ENCODE measurements around the gene CCDC170.
"Not testable (repeated sequence)": the region's sequence is repeated elsewhere in the genome, so short reads cannot be mapped to it uniquely, and the experiment has no call there.

Gene CCDC170

DNA sequence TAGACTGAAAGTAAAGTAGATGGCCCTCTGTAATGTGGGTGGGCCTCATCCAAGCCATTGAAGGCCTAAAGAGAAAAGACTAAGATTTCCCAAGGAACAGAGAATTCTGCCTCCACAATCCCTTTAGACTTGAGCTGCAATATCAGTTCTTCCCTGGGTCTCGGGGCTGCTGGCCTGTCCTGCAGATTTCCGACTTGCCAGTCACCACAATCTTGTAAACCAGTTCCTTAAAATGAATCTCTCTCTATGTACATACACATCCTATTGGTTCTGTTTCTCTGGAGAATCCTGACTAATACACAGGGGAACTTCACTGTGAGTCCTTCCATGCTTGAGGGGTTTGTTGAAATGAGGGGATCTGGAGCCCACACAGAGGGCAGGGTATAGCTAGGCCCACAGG, 12.9 kb downstream of the CCDC170 start:
- Mint-ChIP-seq H3K4me1 (ENCODE audit: low read depth) (no peaks in the 10 kb centered on the region), H3K36me3 (ENCODE audit: low read depth) (no peaks in the 10 kb centered on the region), H3K9me3 (no peaks in the 10 kb centered on the region), H3K27ac (no peak overlapping the region), H3K4me3 (no peak overlapping the region), H3K27me3 (peaks cover 3% of the 10 kb centered on the region)

DNA sequence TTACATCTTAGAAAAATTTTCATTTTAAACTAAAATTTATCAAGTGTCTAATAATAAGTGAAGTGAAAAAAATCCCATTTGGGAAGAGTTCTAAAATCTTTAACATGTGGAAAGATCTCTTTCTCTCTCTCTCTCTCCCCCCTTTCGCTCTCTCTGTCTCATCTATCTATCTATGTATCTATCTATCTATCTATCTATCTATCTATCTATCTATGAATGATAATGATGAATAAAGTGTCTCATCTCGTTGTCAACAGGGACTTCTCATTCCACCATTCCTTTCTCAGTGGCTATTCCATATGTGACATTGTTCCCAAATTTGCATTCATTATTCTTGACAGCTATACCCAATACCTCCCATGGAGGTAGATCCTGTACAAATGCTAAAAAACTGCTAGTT, 15.2 kb downstream of the CCDC170 start:
- Mint-ChIP-seq H3K4me1 (ENCODE audit: low read depth) (no peaks in the 10 kb centered on the region), H3K27ac (no peak overlapping the region), H3K4me3 (no peak overlapping the region), H3K9me3 (no peaks in the 10 kb centered on the region), H3K27me3 (no peaks in the 10 kb centered on the region), H3K36me3 (ENCODE audit: low read depth) (no peaks in the 10 kb centered on the region)

DNA sequence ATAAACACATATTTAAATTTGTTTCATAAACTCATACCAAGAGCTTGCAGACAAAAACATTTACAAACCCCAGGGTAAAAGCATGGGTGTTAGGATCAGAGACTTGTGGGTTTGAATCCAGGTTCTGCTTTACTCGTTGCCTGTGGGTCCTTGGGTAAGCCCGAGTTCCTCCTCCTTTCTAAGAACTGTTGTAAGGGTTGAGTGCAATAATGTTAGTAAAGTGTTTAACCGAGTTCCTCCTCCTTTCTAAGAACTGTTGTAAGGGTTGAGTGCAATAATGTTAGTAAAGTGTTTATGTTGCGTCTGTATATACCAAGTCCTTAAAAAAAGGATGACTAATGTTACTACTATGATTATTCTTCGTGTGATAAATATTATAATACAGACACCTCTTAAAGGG, 18.7 kb downstream of the CCDC170 start:
- Mint-ChIP-seq H3K9me3 (peaks cover 6% of the 10 kb centered on the region), H3K27ac (no peak overlapping the region), H3K4me1 (ENCODE audit: low read depth) (no peaks in the 10 kb centered on the region), H3K4me3 (no peak overlapping the region), H3K36me3 (ENCODE audit: low read depth) (no peaks in the 10 kb centered on the region), H3K27me3 (no peaks in the 10 kb centered on the region)

DNA sequence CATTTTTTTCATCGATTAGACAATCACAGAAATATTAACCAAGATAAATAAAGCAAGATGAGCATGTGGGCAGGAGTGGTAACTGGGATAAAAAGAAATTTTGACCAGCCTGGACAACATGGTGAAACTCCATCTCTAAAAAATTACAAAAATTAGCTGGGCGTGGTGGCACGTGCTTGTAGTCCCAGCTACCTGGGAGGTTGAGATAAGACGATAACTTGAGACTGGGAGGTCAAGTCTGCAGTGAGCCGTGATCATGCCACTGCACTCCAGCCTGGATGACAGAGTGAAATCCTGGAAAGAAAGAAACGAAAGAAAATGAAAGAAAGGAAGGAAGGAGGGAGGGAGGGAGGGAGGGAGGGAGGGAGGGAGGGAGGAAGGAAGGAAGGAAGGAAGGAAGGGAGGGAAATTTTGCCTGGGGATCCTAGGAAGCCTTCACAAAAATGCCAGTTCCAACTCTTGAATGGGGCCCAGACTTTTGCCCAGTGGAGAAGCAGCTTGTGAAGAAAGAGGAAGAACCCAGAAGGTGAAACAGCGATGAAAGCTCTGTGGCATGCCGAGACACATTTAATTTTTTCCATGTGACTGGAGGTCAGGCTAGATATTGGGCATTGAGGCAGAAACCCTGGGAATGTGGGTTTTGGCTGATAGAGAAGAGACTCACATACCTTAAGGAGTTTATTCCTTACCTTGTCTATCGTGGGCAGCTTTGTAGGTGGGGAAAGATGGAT, 20.3 kb downstream of the CCDC170 start:
- Mint-ChIP-seq H3K36me3 (ENCODE audit: low read depth) (no peaks in the 10 kb centered on the region), H3K27ac (no peak overlapping the region), H3K27me3 (no peaks in the 10 kb centered on the region), H3K4me3 (no peak overlapping the region), H3K9me3 (peaks cover 10% of the 10 kb centered on the region), H3K4me1 (ENCODE audit: low read depth) (no peaks in the 10 kb centered on the region)

DNA sequence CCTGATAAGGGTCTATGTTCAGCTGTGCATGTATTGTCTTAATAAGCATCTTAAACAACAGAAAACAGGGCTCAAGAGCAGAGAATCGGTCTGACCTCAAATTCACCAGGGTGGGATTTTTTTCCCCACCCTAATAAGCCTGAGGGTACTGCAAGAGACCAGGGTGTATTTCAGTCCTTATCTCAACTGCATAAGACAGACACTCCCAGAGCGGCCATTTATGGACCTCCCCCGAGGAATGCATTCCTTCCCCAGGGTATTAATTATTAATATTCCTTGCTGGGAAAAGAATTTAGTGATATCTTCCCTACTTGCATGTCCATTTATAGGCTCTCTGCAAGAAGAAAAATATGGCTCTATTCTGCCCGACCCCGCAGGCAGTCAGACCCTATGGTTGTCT, 25.2 kb downstream of the CCDC170 start:
- H3K4me3 Mint-ChIP-seq; H3K27me3 Mint-ChIP-seq; H3K27ac Mint-ChIP-seq; H3K4me1 Mint-ChIP-seq (ENCODE audit: low read depth); H3K36me3 Mint-ChIP-seq (ENCODE audit: low read depth): not testable (repeated sequence)
- peaks cover 25% of the 10 kb centered on the region for H3K9me3 Mint-ChIP-seq

DNA sequence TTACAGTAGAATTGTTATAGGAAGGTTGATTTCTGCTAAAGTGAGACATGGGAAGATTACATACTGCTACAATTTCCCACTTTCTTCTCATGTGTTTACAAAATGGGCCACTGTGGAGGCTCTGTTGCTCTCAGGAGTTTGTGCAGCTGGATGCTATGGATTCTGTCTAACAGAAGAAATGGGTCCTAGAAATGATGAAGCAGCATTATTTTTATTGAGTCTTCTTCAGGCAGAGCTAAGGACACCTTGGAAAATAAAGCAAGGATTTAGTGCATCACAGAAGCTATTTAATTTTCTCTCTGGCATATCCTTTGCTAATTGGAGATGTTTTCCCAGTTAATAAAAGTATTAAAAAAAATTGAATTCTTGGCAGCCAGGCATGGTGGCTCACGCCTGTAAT, 29.2 kb downstream of the CCDC170 start:
- Mint-ChIP-seq H3K36me3 (ENCODE audit: low read depth) (no peaks in the 10 kb centered on the region), H3K9me3 (peaks cover 25% of the 10 kb centered on the region), H3K27me3 (peaks cover 8% of the 10 kb centered on the region), H3K27ac (no peak overlapping the region), H3K4me3 (no peak overlapping the region), H3K4me1 (ENCODE audit: low read depth) (no peaks in the 10 kb centered on the region)

DNA sequence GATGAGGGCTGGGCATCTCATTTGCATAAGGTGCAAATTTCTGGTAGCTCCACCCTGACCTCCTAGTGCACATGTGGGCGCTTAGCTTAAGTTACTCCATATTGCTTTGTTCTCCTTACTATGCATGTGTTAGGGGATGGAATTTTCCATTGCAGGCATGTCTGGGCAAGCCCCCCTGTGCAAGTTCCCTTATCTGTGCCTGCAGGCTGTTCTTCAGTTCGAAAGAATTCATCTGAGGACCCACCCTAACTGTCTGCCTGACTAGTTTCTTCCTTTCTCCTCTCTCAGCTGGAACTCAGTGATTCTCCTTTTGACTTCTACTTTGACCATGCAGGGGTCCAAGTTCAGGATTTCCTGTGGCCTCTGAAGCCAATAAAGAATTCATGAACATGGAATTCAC, 30.2 kb downstream of the CCDC170 start:
- H3K4me3 Mint-ChIP-seq: no peak overlapping the region
- H3K27me3 Mint-ChIP-seq: peaks cover 8% of the 10 kb centered on the region
- peaks cover 23% of the 10 kb centered on the region for H3K9me3 Mint-ChIP-seq
- H3K27ac Mint-ChIP-seq: no peak overlapping the region
- H3K4me1 Mint-ChIP-seq (ENCODE audit: low read depth): no peaks in the 10 kb centered on the region
- H3K36me3 Mint-ChIP-seq (ENCODE audit: low read depth): no peaks in the 10 kb centered on the region

DNA sequence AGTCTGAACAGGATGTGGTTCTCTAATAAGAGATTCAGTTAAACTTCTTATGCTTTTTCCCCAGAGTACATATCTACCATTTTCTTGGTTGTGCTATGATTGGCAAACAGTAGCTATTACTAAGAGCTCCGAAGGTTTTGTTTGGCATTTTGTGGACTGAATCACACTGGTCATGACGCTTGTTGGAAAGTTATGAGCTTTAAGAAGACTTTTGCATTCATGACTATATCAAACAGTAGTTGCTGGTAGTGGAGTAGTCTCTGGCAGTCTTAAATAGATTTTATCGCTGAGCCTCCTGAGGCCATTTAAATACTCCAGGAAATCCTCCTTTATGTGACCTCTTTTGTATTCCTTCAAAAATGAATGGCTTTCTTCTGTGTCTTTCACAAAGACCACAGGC, 40.8 kb downstream of the CCDC170 start:
- H3K4me3 Mint-ChIP-seq: no peak overlapping the region

DNA sequence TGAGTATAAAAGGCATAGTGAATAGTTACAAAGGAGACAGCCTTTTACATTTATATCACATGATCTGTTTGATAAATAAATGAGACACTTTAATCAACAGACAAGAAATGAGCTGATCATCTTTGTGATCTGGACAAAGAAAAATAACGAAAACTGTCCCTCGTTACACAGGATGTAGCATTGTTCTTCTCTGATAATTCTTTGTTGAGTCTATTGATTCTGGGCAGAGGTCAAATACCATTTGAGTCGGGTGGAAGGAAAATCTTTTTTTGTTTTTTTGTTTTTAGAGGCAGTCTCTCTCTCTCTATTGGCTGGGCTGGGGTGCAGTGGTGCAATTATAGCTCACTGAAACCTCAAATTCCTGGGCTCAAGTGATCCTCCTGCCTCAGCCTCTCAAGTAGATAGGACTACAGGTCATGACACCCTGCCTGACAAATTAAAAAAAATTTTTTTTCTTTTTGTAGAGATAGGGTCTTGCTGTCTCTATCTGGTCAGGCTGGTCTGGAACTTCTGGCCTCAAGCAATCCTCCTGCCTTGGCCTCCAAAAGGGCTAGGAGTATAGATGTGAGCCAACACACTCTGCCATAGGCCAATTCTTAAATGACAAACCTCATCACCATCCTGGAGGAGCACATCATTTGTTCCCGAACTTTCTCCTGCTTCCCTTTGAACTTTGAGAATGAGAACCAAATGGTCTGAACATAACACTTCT, 41.8 kb downstream of the CCDC170 start:
- Mint-ChIP-seq H3K27me3 (peaks cover 7% of the 10 kb centered on the region), H3K27ac (no peak overlapping the region), H3K36me3 (ENCODE audit: low read depth) (no peaks in the 10 kb centered on the region), H3K4me3 (no peak overlapping the region), H3K9me3 (peaks cover 9% of the 10 kb centered on the region), H3K4me1 (ENCODE audit: low read depth) (no peaks in the 10 kb centered on the region)

More for the DNA sequence above, 40.8 kb downstream of the CCDC170 start:
- Mint-ChIP-seq H3K27ac (no peak overlapping the region), H3K36me3 (ENCODE audit: low read depth) (no peaks in the 10 kb centered on the region), H3K4me1 (ENCODE audit: low read depth) (no peaks in the 10 kb centered on the region), H3K9me3 (peaks cover 5% of the 10 kb centered on the region), H3K27me3 (peaks cover 7% of the 10 kb centered on the region)

DNA sequence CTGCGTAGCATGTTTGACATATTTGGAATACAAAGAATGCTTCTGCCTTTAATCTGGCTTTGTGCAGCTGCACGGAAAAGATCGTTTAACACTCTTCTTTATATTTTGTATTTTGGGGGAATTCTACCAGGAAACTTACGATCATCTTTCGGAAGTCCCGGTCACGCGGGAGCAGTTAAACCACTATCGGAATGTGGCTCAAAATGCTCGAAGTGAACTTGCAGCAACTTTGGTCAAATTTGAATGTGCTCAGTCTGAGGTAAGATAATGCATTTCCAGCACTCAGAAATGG, 42.3 kb downstream of the CCDC170 start:
- H3K27me3 Mint-ChIP-seq: peaks cover 7% of the 10 kb centered on the region
- no peak overlapping the region for H3K27ac Mint-ChIP-seq
- no peaks in the 10 kb centered on the region for H3K4me1 Mint-ChIP-seq (ENCODE audit: low read depth)
- no peak overlapping the region for H3K4me3 Mint-ChIP-seq
- no peaks in the 10 kb centered on the region for H3K36me3 Mint-ChIP-seq (ENCODE audit: low read depth)
- H3K9me3 Mint-ChIP-seq: peaks cover 14% of the 10 kb centered on the region

DNA sequence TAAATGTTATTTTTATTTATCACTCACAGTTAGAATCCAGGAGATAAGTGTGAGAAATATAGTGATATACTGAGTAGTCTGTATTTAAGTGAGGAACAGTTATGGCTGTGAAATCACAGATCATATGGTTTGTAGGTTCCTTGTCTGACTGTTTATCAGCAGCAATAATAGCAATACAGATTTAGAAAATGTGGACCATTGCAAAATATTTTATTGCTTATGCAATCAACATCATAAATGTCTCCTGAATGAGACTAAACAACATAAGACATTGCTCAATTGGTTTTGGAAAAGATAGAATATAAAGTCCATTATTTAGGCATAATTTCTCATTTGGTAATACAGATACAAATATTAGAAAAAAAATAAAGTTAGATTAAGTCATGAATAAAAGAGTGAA, 43.7 kb downstream of the CCDC170 start:
- Mint-ChIP-seq H3K27ac (no peak overlapping the region), H3K4me3 (no peak overlapping the region), H3K36me3 (ENCODE audit: low read depth) (no peaks in the 10 kb centered on the region), H3K9me3 (peaks cover 16% of the 10 kb centered on the region), H3K4me1 (ENCODE audit: low read depth) (no peaks in the 10 kb centered on the region), H3K27me3 (peaks cover 7% of the 10 kb centered on the region)

DNA sequence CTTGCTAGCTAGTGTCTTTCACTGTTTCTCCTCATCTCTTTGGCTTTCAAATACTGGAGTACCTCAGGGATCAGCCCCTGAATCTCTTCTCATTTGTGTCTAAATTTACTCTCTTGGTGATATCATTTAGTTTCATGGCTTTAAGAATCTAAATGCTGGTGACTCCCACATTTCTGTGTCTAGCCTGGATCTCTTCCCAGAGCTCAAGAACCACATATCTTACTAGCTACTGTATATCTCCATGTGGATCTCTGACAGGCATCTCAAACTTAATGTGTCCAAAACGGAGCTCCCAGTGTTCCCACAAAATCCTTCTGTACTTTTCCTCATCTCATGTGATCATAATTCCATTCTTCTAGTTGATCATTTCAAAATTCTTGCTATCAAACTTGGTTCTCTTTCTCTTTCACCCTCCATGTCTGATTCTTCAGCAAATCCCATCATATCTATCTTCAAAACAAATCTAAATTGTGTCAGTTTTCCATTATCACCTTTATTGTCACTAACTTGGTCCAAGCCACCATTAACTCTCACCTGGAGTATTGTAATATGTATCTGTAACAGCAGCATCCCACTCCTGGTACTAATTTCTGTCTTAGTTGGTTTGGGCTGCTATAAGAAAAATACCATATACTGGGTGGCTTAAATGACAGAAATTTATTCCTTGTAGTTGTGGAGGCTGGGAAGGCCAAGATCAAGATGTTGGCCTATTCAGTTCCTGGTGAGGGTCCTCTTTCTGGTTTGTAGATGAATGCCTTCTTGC, 45.9 kb downstream of the CCDC170 start:
- Mint-ChIP-seq H3K36me3 (ENCODE audit: low read depth) (no peaks in the 10 kb centered on the region), H3K4me1 (ENCODE audit: low read depth) (no peaks in the 10 kb centered on the region), H3K4me3 (no peak overlapping the region)

DNA sequence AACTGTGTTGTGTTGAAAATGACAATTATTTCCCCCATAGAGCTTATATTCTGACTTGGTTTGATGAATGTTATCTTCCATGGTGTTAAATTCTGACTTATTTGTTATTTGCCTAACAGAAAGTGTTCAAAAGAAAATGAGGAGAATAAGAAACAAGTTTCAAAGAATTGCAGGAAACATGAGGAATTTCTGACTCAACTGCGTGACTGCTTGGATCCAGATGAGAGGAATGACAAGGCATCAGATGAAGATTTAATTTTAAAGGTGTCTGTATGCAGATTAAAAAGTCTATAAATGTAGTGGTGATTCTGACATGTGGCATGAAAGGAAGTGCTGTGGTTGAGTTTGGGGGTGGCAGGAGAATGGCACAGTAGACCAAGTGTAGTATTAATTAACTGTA, 50.6 kb downstream of the CCDC170 start:
- H3K9me3 Mint-ChIP-seq: peaks cover 12% of the 10 kb centered on the region
- H3K4me1 Mint-ChIP-seq (ENCODE audit: low read depth): no peaks in the 10 kb centered on the region
- no peaks in the 10 kb centered on the region for H3K36me3 Mint-ChIP-seq (ENCODE audit: low read depth)

More for the DNA sequence above, 45.9 kb downstream of the CCDC170 start:
- H3K27me3 Mint-ChIP-seq: peaks cover 4% of the 10 kb centered on the region
- H3K27ac Mint-ChIP-seq: no peak overlapping the region
- peaks cover 16% of the 10 kb centered on the region for H3K9me3 Mint-ChIP-seq

DNA sequence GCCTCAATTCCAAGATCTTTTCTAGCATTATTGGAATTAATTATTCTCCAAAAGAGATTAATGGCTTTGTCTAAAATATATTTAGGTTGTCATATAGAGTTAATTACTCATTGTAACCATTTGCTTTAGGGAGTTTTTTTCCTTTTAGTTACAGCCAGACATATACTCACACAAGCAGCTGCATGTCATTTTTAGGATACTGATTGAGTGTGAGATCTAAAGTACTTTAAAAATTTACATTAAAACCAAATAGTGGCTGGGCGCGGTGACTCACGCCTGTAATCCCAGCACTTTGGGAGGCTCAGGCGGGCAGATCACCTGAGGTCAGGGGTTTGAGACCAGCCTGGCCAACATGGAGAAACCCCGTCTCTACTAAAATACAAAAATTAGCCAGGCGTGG, 51.1 kb downstream of the CCDC170 start:
- H3K27me3 Mint-ChIP-seq; H3K27ac Mint-ChIP-seq; H3K9me3 Mint-ChIP-seq; H3K36me3 Mint-ChIP-seq (ENCODE audit: low read depth); H3K4me1 Mint-ChIP-seq (ENCODE audit: low read depth); H3K4me3 Mint-ChIP-seq: not testable (repeated sequence)

More for the DNA sequence above, 50.6 kb downstream of the CCDC170 start:
- Mint-ChIP-seq H3K4me3 (no peak overlapping the region), H3K27ac (no peak overlapping the region), H3K27me3 (peaks cover 4% of the 10 kb centered on the region)

DNA sequence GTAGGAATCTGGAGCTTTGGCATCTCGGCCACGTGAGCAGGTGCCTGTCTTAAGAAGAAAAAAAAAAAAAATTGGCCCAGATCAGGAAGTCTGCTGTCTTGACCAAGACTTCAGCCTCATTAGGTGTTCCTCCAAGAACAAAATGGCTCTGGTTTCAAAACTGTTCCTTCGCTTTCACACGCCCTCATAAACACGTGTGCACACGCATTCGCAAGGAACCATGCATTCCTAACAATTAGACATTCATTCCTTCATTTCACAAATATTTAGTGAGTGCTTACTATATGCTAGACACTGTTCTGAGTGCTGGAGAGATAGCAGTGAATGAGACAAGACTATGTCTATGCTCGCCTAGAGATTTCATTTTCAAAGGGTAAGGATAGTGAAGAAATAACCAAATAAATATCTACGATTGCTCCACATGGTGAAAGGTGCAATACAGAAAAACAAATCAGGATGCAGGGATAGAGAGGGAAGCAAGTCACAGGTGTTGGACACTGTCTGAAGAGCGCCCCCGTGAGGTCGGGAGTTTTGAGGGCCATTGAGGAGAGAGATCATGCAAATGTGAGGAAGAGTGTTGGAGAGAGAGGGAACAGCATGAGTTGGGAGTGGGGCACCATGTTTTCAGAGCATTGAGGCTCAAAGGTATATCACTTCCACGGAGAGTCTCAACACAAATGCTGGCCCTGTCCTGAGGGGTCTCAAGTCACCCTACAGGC, 53.3 kb downstream of the CCDC170 start:
- H3K27me3 Mint-ChIP-seq: peaks cover 4% of the 10 kb centered on the region

More for the DNA sequence above, 53.3 kb downstream of the CCDC170 start:
- Mint-ChIP-seq H3K27ac (no peak overlapping the region), H3K9me3 (peaks cover 5% of the 10 kb centered on the region), H3K36me3 (ENCODE audit: low read depth) (no peaks in the 10 kb centered on the region), H3K4me1 (ENCODE audit: low read depth) (no peaks in the 10 kb centered on the region), H3K4me3 (no peak overlapping the region)
